Measurements from ENCODE around the gene EGFLAM. TPM values are rescaled to one million over a fixed set of nuclear protein-coding genes. Genes with fewer than 3 reads are reported as not detected.

The EGFLAM gene
- total and polyA plus RNA-seq, 10 of the 15 experiments (the other 5 are each of a cell fraction or from before 2014, with no cell fraction given): 0.37 TPM; not detected in 9

DNA sequence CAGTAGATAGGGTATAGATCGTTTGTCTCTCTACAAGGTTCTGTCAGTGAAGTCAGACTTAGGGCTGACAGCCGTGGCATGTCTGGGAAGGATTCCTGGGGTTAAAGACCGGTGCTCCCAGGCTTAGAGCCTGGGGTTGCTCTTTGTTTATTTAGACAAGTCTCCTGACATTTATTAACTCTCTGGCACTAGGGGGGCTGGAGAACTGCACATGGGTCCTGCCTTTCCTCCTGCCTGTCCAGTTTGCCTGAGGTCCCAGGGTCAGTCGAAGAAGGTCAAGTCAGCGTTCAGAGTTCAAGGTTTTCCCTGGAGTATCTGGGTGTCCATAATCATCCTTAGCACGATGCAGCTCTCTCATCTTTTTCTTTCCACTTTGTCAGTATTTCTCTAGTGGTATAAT, 5.6 kb downstream of the EGFLAM start (continued):
- TF ChIP-seq, protein P1, sequence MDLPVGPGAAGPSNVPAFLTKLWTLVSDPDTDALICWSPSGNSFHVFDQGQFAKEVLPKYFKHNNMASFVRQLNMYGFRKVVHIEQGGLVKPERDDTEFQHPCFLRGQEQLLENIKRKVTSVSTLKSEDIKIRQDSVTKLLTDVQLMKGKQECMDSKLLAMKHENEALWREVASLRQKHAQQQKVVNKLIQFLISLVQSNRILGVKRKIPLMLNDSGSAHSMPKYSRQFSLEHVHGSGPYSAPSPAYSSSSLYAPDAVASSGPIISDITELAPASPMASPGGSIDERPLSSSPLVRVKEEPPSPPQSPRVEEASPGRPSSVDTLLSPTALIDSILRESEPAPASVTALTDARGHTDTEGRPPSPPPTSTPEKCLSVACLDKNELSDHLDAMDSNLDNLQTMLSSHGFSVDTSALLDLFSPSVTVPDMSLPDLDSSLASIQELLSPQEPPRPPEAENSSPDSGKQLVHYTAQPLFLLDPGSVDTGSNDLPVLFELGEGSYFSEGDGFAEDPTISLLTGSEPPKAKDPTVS (IDR thresholded peaks at IDR 0.05; ENCODE audit: low read depth, low read length): no peak
- TF ChIP-seq NR2F1 (conservative IDR thresholded peaks at IDR 0.05): no peak
- TF ChIP-seq, protein P2, sequence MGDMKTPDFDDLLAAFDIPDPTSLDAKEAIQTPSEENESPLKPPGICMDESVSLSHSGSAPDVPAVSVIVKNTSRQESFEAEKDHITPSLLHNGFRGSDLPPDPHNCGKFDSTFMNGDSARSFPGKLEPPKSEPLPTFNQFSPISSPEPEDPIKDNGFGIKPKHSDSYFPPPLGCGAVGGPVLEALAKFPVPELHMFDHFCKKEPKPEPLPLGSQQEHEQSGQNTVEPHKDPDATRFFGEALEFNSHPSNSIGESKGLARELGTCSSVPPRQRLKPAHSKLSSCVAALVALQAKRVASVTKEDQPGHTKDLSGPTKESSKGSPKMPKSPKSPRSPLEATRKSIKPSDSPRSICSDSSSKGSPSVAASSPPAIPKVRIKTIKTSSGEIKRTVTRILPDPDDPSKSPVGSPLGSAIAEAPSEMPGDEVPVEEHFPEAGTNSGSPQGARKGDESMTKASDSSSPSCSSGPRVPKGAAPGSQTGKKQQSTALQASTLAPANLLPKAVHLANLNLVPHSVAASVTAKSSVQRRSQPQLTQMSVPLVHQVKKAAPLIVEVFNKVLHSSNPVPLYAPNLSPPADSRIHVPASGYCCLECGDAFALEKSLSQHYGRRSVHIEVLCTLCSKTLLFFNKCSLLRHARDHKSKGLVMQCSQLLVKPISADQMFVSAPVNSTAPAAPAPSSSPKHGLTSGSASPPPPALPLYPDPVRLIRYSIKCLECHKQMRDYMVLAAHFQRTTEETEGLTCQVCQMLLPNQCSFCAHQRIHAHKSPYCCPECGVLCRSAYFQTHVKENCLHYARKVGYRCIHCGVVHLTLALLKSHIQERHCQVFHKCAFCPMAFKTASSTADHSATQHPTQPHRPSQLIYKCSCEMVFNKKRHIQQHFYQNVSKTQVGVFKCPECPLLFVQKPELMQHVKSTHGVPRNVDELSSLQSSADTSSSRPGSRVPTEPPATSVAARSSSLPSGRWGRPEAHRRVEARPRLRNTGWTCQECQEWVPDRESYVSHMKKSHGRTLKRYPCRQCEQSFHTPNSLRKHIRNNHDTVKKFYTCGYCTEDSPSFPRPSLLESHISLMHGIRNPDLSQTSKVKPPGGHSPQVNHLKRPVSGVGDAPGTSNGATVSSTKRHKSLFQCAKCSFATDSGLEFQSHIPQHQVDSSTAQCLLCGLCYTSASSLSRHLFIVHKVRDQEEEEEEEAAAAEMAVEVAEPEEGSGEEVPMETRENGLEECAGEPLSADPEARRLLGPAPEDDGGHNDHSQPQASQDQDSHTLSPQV (IDR thresholded peaks at IDR 0.05): no peak

GRCh38 chr5:38265546-38266179, 7.3 kb downstream of the EGFLAM start:
- 21% methylated on average over 13 of the region's 13 CpGs for WGBS (ENCODE audit: insufficient coverage, insufficient replicate concordance, low lambda C conversion rate, missing lambda C conversion rate)
- ChIA-PET CTCF (interaction anchor here (0.8 to 2.8 kb wide), 17 partner anchors 9 to 543 kb away, joined by 3 to 19 read pairs (median 5); no protein-coding TSS in a partner anchor), RAD21 (ENCODE audit: unreplicated experiment) (interaction anchor here (0.7 kb wide), 1 partner anchor 96 kb away, joined by 3 read pairs; no protein-coding TSS in a partner anchor), SMC1A (ENCODE audit: uncharacterized antibody, unreplicated experiment) (interaction anchor here (0.9 to 1.0 kb wide), 2 partner anchors 13 to 57 kb away, joined by 3 to 4 read pairs; no protein-coding TSS in a partner anchor), POLR2A (no interaction called here)
- Histone ChIP-seq H3K79me2 (ENCODE audit: control insufficient read depth, insufficient read depth, low read length) (no peaks in the 10 kb centered on the region), H3K27me3 (replicated peaks in 1 of 2; ENCODE audit: control insufficient read depth in 2 of 2, insufficient read depth in 2 of 2, low read length in 1 of 2) (no peaks in the 10 kb centered on the region), H3K4me1 (ENCODE audit: control insufficient read depth, insufficient read depth, low read length) (no peaks in the 10 kb centered on the region), H3K4me2 (ENCODE audit: control insufficient read depth, insufficient read depth) (no peak overlapping the region), H3K36me3 (ENCODE audit: control insufficient read depth in 2 of 2, insufficient read depth in 2 of 2, low read length in 1 of 2) (no peaks in the 10 kb centered on the region), H3K27ac (ENCODE audit: control insufficient read depth, insufficient read depth) (no peak overlapping the region), H2AFZ (ENCODE audit: control insufficient read depth, low read depth, low read length) (no peak overlapping the region), H3K9ac (ENCODE audit: control insufficient read depth, insufficient read depth, low read length) (no peak overlapping the region), H3K4me3 (no peak overlapping the region), H3K9me3 (replicated peaks; ENCODE audit: control insufficient read depth, insufficient read depth, low read length) (no peaks in the 10 kb centered on the region), H4K20me1 (ENCODE audit: control insufficient read depth, insufficient read depth) (no peaks in the 10 kb centered on the region)
- intact Hi-C loops (cut with micrococcal nuclease; ENCODE audit: unreplicated experiment) (loop anchor here (10.0 kb wide), 1 partner anchor 549 kb away; no protein-coding TSS in a partner anchor), in situ Hi-C loops (cut with MboI) (no loop called here)
- BruUV-seq (replicated peaks): no TSS peak
- ATAC-seq: peak; percentile 95
- DNase-seq (ENCODE audit: low read depth, low spot score): no peak
- FAIRE-seq: peak; percentile 31
- TF ChIP-seq KAT2A (conservative IDR thresholded peaks at IDR 0.05; ENCODE audit: control insufficient read depth, low read depth, low read length) (no peak), CTCF (IDR thresholded peaks at IDR 0.05 in 2 of 3, conservative IDR thresholded peaks at IDR 0.05 in 1 of 3; ENCODE audit: control insufficient read depth in 2 of 3, extremely low read depth in 1 of 3, insufficient read depth in 1 of 3, low read depth in 3 of 3, low read length in 3 of 3) (peak; percentile 56 to 77 (median 69)), ZBTB11 (CRISPR knock-in tag; IDR thresholded peaks at IDR 0.05) (no peak), RAD21 (IDR thresholded peaks at IDR 0.05; ENCODE audit: insufficient read depth, low read depth, low read length) (peak; percentile 30; the same call in 1 of the 2 replicates), YY1 (IDR thresholded peaks at IDR 0.05; ENCODE audit: low read depth, low read length) (0 out of 2 replicates have a peak, but pooled peaks have one; percentile 14), ZNF384 (IDR thresholded peaks at IDR 0.05; ENCODE audit: borderline replicate concordance, low read depth, low read length) (no peak)

Measured in GM12878 (cell line).